ENCODE results near the gene KDELR3.
"Not testable (repeated sequence)": the region's sequence is repeated elsewhere in the genome, so short reads cannot be mapped to it uniquely, and the experiment has no call there.

KDELR3 gene

DNA sequence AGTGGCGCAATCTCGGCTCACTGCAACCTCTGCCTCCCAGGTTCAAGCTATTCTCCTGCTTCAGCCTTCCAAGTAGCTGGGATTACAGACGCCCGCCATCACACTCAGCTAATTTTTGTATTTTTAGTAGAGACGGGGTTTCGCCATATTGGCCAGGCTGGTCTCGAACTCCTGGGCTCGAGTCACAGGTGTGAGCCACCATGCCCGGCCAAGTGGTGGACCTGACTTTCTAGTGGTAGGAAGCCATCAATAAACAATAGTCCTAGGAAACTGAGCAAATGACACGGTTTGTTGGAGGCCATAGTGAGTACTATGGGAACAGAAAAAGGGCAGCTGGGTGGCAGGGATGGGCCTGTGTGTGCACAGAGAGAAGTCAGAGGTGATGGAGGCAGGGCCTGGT is 2.3 kb downstream of the KDELR3 start:
- not testable (repeated sequence) for DNase-seq; H3K4ac ChIP-seq (ENCODE audit: low read depth, low read length)

DNA sequence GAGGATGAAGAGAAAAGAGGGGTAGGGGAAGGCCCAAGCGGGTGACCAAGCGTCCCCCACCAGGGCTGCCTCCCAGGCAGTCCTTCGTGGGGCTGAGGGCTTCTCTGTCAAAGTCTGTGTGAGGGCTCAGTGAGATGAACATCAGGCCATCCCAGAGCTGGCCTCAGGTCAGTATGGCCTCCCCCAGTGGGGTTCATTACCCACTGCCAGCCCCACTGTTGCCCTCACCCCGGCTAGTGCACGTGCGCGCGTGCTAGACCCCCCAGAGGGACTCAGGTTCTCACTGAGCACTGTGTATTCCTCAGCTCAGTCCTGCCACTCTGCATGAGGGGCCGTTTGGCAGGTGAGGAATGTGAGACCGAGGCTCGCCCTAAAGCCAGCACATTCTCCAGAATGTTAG is 3.3 kb downstream of the KDELR3 start:
- Histone ChIP-seq H3K79me2 (ENCODE audit: control insufficient read depth, insufficient read depth, low read length, poor library complexity) (peaks cover 6% of the 10 kb centered on the region), H4K8ac (ENCODE audit: low read depth, low read length) (no peak overlapping the region), H3K4me1 (ENCODE audit: control insufficient read depth in 1 of 2, insufficient read depth in 2 of 2, low read length in 2 of 2) (peaks cover 7 to 11% of the 10 kb centered on the region in 2 experiments), H2BK12ac (ENCODE audit: low read length) (no peak overlapping the region), H4K91ac (ENCODE audit: low read depth, low read length) (no peak overlapping the region), H3K4ac (ENCODE audit: low read depth, low read length) (no peak overlapping the region), H3K14ac (ENCODE audit: low read length) (no peak overlapping the region), H3K4me2 (ENCODE audit: low read length) (no peak overlapping the region), H3K79me1 (ENCODE audit: low read length) (peaks cover 6% of the 10 kb centered on the region), H3K4me3 (ENCODE audit: low read depth, low read length) (no peak overlapping the region), H4K12ac (ENCODE audit: low read depth, low read length) (no peak overlapping the region), H3K36me3 (ENCODE audit: control insufficient read depth in 1 of 2, insufficient read depth in 2 of 2, low read length in 2 of 2) (no peaks in the 10 kb centered on the region), H3K27ac (ENCODE audit: low read depth, low read length) (no peak overlapping the region), H3K27me3 (ENCODE audit: insufficient read depth, low read length) (no peaks in the 10 kb centered on the region), H3K23ac (ENCODE audit: low read length) (no peak overlapping the region), H2AFZ (ENCODE audit: insufficient read depth, low read length, poor library complexity) (no peak overlapping the region), H2BK5ac (ENCODE audit: low read depth, low read length, poor library complexity) (no peak overlapping the region), H2BK120ac (ENCODE audit: insufficient read depth, low read length, poor library complexity) (no peak overlapping the region), H3K9me3 (ENCODE audit: insufficient read depth, low read depth, low read length) (no peaks in the 10 kb centered on the region), H3K9ac (ENCODE audit: low read length) (no peak overlapping the region), H3K18ac (ENCODE audit: low read length) (no peak overlapping the region), H2AK5ac (ENCODE audit: low read length) (no peak overlapping the region)
- WGBS (ENCODE audit: extremely low coverage, insufficient coverage, insufficient read length) = no CpG with 5 or more reads among the region's 11 CpGs
- DNase-seq = no peak

More for the DNA sequence above, 2.3 kb downstream of the KDELR3 start:
- peaks cover 7 to 11% of the 10 kb centered on the region in 2 experiments for H3K4me1 ChIP-seq (ENCODE audit: control insufficient read depth in 1 of 2, insufficient read depth in 2 of 2, low read length in 2 of 2)
- H2AFZ ChIP-seq (ENCODE audit: insufficient read depth, low read length, poor library complexity); H2BK120ac ChIP-seq (ENCODE audit: insufficient read depth, low read length, poor library complexity); H4K12ac ChIP-seq (ENCODE audit: low read depth, low read length); H3K79me2 ChIP-seq (ENCODE audit: control insufficient read depth, insufficient read depth, low read length, poor library complexity); H3K14ac ChIP-seq (ENCODE audit: low read length); H3K4me3 ChIP-seq (ENCODE audit: low read depth, low read length); H3K9me3 ChIP-seq (ENCODE audit: insufficient read depth, low read depth, low read length); H3K9ac ChIP-seq (ENCODE audit: low read length); H3K27me3 ChIP-seq (ENCODE audit: insufficient read depth, low read length); H4K91ac ChIP-seq (ENCODE audit: low read depth, low read length); H3K4me2 ChIP-seq (ENCODE audit: low read length); H3K23ac ChIP-seq (ENCODE audit: low read length); H3K79me1 ChIP-seq (ENCODE audit: low read length); H2BK12ac ChIP-seq (ENCODE audit: low read length); H2AK5ac ChIP-seq (ENCODE audit: low read length); H3K27ac ChIP-seq (ENCODE audit: low read depth, low read length); H3K36me3 ChIP-seq (ENCODE audit: control insufficient read depth in 1 of 2, insufficient read depth in 2 of 2, low read length in 2 of 2); H2BK5ac ChIP-seq (ENCODE audit: low read depth, low read length, poor library complexity); H3K18ac ChIP-seq (ENCODE audit: low read length); H4K8ac ChIP-seq (ENCODE audit: low read depth, low read length): not testable (repeated sequence)
- WGBS (ENCODE audit: extremely low coverage, insufficient coverage, insufficient read length) = no CpG with 5 or more reads among the region's 10 CpGs

DNA sequence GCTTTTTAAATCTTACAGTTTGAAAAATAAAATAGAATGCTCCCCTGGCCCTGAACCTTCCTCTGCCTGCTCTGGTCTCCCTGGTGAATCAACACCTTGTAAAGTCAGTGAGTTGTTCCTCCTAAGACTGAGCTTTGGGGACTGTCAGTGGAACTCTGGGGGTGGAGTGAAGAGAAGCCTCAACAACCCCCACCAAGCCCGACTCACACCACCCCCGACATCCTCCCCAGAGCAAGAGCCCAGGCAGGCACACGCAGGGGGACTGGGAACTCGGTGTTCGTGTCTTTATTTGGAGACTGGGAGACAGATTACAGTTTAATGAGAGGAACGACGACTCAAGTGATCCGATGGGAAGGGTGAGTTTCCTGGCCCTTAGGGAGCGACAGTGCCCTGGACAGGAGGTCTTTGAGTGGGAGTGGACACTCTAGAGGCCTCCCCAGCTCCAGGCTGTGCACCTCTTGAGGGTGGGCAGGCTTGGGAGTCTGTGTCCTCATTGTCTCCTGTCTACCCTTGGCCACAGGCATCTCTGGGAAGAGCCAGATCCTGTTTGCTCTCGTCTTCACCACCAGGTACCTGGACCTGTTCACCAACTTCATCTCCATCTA is 6.2 kb downstream of the KDELR3 start:
- Histone ChIP-seq H3K27me3 (ENCODE audit: insufficient read depth, low read length) (no peaks in the 10 kb centered on the region), H3K18ac (ENCODE audit: low read length) (no peak overlapping the region), H3K27ac (ENCODE audit: low read depth, low read length) (no peak overlapping the region), H4K12ac (ENCODE audit: low read depth, low read length) (no peak overlapping the region), H4K8ac (ENCODE audit: low read depth, low read length) (no peak overlapping the region), H2BK120ac (ENCODE audit: insufficient read depth, low read length, poor library complexity) (no peak overlapping the region), H4K91ac (ENCODE audit: low read depth, low read length) (no peak overlapping the region), H3K4me3 (ENCODE audit: low read depth, low read length) (no peak overlapping the region), H2AFZ (ENCODE audit: insufficient read depth, low read length, poor library complexity) (no peak overlapping the region), H3K36me3 (ENCODE audit: control insufficient read depth in 1 of 2, insufficient read depth in 2 of 2, low read length in 2 of 2) (no peaks in the 10 kb centered on the region), H2AK5ac (ENCODE audit: low read length) (no peak overlapping the region), H3K14ac (ENCODE audit: low read length) (no peak overlapping the region), H3K4me2 (ENCODE audit: low read length) (no peak overlapping the region), H2BK5ac (ENCODE audit: low read depth, low read length, poor library complexity) (no peak overlapping the region), H3K79me2 (ENCODE audit: control insufficient read depth, insufficient read depth, low read length, poor library complexity) (no peaks in the 10 kb centered on the region), H2BK12ac (ENCODE audit: low read length) (no peak overlapping the region), H3K79me1 (ENCODE audit: low read length) (no peaks in the 10 kb centered on the region), H3K9ac (ENCODE audit: low read length) (no peak overlapping the region), H3K4me1 (ENCODE audit: control insufficient read depth in 1 of 2, insufficient read depth in 2 of 2, low read length in 2 of 2) (no peaks in the 10 kb centered on the region), H3K4ac (ENCODE audit: low read depth, low read length) (no peak overlapping the region), H3K9me3 (ENCODE audit: insufficient read depth, low read depth, low read length) (no peaks in the 10 kb centered on the region), H3K23ac (ENCODE audit: low read length) (no peak overlapping the region)
- no peak for DNase-seq
- no CpG with 5 or more reads among the region's 10 CpGs for whole genome bisulfite sequencing (ENCODE audit: extremely low coverage, insufficient coverage, insufficient read length)

DNA sequence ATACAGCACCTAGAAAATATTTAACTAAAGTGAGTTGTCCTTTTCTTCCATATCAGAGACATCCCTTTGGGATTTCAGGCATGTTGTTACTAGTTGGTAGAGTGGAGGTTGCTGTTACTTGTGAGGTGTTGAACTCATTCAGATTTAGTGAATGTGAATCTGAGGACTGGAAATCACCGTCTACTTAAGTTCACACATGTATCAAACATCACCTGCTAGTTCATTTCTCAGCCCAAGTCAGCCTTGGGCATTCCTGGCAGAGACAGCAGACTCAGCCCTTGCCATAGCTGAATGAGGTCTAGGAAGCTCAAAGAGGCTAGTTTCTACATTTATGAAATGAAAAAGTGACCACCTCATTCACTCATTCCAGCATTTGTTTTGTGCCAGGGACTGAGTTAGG is 9.7 kb downstream of the KDELR3 start:
- Histone ChIP-seq H4K8ac (ENCODE audit: low read depth, low read length) (no peak overlapping the region), H2AFZ (ENCODE audit: insufficient read depth, low read length, poor library complexity) (no peak overlapping the region), H3K36me3 (ENCODE audit: control insufficient read depth in 1 of 2, insufficient read depth in 2 of 2, low read length in 2 of 2) (peaks cover 12 to 15% of the 10 kb centered on the region in 2 experiments), H3K9me3 (ENCODE audit: insufficient read depth, low read depth, low read length) (no peaks in the 10 kb centered on the region), H4K12ac (ENCODE audit: low read depth, low read length) (no peak overlapping the region), H3K4me3 (ENCODE audit: low read depth, low read length) (no peak overlapping the region), H3K14ac (ENCODE audit: low read length) (no peak overlapping the region), H3K9ac (ENCODE audit: low read length) (no peak overlapping the region), H3K4me1 (ENCODE audit: control insufficient read depth in 1 of 2, insufficient read depth in 2 of 2, low read length in 2 of 2) (no peaks in the 10 kb centered on the region), H3K23ac (ENCODE audit: low read length) (no peak overlapping the region), H2AK5ac (ENCODE audit: low read length) (no peak overlapping the region), H3K27me3 (ENCODE audit: insufficient read depth, low read length) (no peaks in the 10 kb centered on the region), H3K4me2 (ENCODE audit: low read length) (no peak overlapping the region), H3K79me1 (ENCODE audit: low read length) (no peaks in the 10 kb centered on the region), H2BK12ac (ENCODE audit: low read length) (no peak overlapping the region), H4K91ac (ENCODE audit: low read depth, low read length) (no peak overlapping the region), H3K4ac (ENCODE audit: low read depth, low read length) (no peak overlapping the region), H3K79me2 (ENCODE audit: control insufficient read depth, insufficient read depth, low read length, poor library complexity) (no peaks in the 10 kb centered on the region), H2BK120ac (ENCODE audit: insufficient read depth, low read length, poor library complexity) (no peak overlapping the region), H3K18ac (ENCODE audit: low read length) (no peak overlapping the region), H3K27ac (ENCODE audit: low read depth, low read length) (no peak overlapping the region), H2BK5ac (ENCODE audit: low read depth, low read length, poor library complexity) (no peak overlapping the region)
- no peak for DNase-seq
- WGBS (ENCODE audit: extremely low coverage, insufficient coverage, insufficient read length) = no CpG with 5 or more reads among the region's 1 CpG
